ENCODE data around the gene SHBG. TPM values are rescaled to one million over a fixed set of nuclear protein-coding genes. Genes with fewer than 3 reads are reported as not detected.
"Not testable (repeated sequence)": the region's sequence is repeated elsewhere in the genome, so short reads cannot be mapped to it uniquely, and the experiment has no call there.

SHBG gene
- total and polyA plus RNA-seq, 5 donors = 0.57 to 1.2 (median 0.77) TPM; not detected in 1

GRCh38 chr17:7589204-7589868, 40.6 kb upstream of the SHBG start:
- Histone ChIP-seq H3K4me3 (ENCODE audit: low read length) (no peak overlapping the region), H3K27me3 (ENCODE audit: control insufficient read depth, insufficient read depth) (no peaks in the 10 kb centered on the region), H3K9me3 (ENCODE audit: control insufficient read depth, low read length) (no peaks in the 10 kb centered on the region), H3K27ac (ENCODE audit: low read length) (peak overlapping the region; percentile 26), H3K4me1 (ENCODE audit: control insufficient read depth, insufficient read depth, low read length) (no peaks in the 10 kb centered on the region)
- peak; percentile 89 to 96 (median 94) for DNase-seq
- intact Hi-C loops (cut with DNase I) = loop anchor here in 2 of 4 donors (10.0 kb wide), 2 partner anchors 95 to 235 kb away; partner anchors contain the start of genes KCTD11 (in 1 of the 2), TMEM95 (in 1 of the 2), TP53 (in 1 of the 2) and WRAP53 (in 1 of the 2)
- peak; percentile 80 to 85 for ATAC-seq
- 13% methylated on average over 56 of the region's 56 CpGs for WGBS

DNA sequence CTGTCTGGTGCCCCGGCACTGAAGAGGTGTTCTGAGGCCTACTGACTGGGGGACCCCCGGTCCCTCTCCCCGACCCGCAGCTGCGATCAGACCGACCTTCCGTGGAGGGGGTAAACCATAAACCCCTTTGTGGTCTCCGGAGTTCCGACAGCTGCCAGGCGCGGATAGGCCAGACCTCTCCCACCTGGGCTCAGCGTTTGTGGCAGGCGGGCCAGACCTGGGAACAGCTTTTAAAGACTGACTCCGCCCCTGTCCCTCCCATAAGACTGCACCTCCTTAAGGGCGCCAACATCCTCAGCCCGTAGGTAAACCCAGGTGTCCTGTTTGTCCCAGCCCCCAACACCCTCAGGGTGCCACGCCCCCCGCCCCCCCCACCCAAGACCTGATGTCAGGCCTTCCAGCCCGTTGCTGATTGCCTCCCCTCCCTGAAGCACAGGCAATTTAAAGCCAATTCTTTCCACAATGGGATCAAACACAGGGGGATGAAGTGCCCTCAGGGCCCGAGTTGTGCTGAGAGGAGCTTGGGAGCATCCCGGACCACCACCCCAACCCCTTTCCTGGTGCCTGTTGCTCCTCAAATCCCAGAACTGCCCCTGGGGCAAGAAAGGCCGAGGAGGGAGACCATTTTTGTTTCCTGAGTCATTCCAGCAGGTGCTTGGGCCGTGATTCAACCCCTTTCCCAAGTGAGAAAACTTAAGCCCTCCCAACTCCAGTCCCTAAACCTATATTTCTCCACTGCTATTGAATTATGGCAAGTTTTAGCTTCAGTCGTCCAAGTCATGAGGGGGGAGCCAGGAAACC, 39.8 kb upstream of the SHBG start, which contains the start of gene SOX15:
Gene SOX15, minus strand, starts transcription at position 204 of the 801 bp plus-strand sequence. CDS start 418 bp downstream, outside the sequence.
- H3K4me1 ChIP-seq (ENCODE audit: control insufficient read depth, insufficient read depth, low read length) = no peaks in the 10 kb centered on the region
- no peaks in the 10 kb centered on the region for H3K9me3 ChIP-seq (ENCODE audit: control insufficient read depth, low read length)
- 63% methylated on average over 24 of the region's 24 CpGs for WGBS
- H3K4me3 ChIP-seq (ENCODE audit: low read length) = no peak within 1 kb of the TSS
- peak within 1 kb of the TSS; percentile 26 for H3K27ac ChIP-seq (ENCODE audit: low read length)
- ATAC-seq (peak; percentile 1 to 3), DNase-seq (no peak)
- intact Hi-C loops (cut with DNase I) = loop anchor here in 2 of 4 donors (10.0 kb wide), 2 partner anchors 95 to 235 kb away; partner anchors contain the start of genes KCTD11 (in 1 of the 2), TMEM95 (in 1 of the 2), TP53 (in 1 of the 2) and WRAP53 (in 1 of the 2)
- H3K27me3 ChIP-seq (ENCODE audit: control insufficient read depth, insufficient read depth) = no peaks in the 10 kb centered on the region

GRCh38 chr17:7590743-7591142, 39.2 kb upstream of the SHBG start:
- Histone ChIP-seq H3K27ac (ENCODE audit: low read length) (no peak overlapping the region), H3K9me3 (ENCODE audit: control insufficient read depth, low read length) (no peaks in the 10 kb centered on the region), H3K4me3 (ENCODE audit: low read length) (no peak overlapping the region), H3K27me3 (ENCODE audit: control insufficient read depth, insufficient read depth) (no peaks in the 10 kb centered on the region), H3K4me1 (ENCODE audit: control insufficient read depth, insufficient read depth, low read length) (no peaks in the 10 kb centered on the region)
- WGBS = 82% methylated on average over 4 of the region's 4 CpGs
- DNase-seq (no peak), ATAC-seq (no peak)
- intact Hi-C loops (cut with DNase I) = no loop called here

DNA sequence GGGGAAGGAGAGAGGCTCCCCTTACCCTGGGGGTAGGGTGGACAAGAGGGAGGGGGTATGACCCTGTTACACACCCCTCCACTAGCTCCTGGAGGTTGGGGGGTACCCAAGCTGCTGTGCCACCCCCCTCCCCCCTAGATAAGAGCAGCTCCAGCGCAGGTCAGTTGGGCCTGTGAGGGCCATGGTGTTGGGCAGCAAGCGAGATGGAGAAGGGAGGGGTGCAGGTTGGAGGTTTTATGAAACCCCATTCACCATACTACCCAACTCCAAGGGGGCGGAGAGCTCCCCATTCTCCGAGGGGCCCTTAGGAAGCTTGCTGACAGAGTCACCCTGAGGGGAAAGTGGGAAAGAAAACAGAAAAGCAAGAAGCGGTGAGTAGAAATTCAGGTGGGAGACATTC, 38.3 kb upstream of the SHBG start:
- no peak overlapping the region for H3K4me3 ChIP-seq (ENCODE audit: low read length)
- no peaks in the 10 kb centered on the region for H3K27me3 ChIP-seq (ENCODE audit: control insufficient read depth, insufficient read depth)
- H3K4me1 ChIP-seq (ENCODE audit: control insufficient read depth, insufficient read depth, low read length) = no peaks in the 10 kb centered on the region
- WGBS = 86% methylated on average over 5 of the region's 5 CpGs
- no peak for DNase-seq
- no peak for ATAC-seq
- intact Hi-C loops (cut with DNase I) = no loop called here
- no peak overlapping the region for H3K27ac ChIP-seq (ENCODE audit: low read length)
- no peaks in the 10 kb centered on the region for H3K9me3 ChIP-seq (ENCODE audit: control insufficient read depth, low read length)

DNA sequence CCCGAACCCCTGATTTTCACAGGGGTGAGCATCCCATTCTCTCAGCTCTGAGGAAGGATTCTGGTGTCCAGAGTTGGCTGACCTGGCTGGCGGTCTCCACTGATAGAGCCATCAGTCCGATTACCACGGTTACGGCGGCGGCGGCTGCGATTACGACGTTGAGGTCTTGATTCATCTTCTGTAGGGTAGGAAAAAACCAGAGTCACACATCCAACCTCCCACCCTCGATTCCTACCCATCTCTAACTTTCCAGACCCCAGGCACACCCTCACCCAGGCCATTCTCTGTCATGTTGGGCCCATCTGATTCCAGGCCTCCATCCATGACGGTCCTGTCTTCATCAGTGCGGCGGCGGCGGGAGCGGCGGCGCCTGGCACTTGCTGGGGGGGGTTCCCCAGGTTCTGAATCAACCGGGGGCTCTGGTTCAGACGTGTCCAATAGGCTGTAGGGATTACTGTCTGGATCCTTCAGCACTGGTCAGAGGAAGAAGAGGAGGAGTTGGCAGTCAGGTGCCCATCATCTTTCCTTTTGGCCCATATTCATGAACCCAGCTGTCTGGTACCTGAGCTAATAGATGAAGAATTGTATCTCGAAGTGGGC, 37.4 kb upstream of the SHBG start:
- no peak for ATAC-seq
- Histone ChIP-seq H3K27ac (ENCODE audit: low read length) (no peak overlapping the region), H3K4me3 (ENCODE audit: low read length) (no peak overlapping the region), H3K4me1 (ENCODE audit: control insufficient read depth, insufficient read depth, low read length) (no peaks in the 10 kb centered on the region), H3K27me3 (ENCODE audit: control insufficient read depth, insufficient read depth) (no peaks in the 10 kb centered on the region), H3K9me3 (ENCODE audit: control insufficient read depth, low read length) (no peaks in the 10 kb centered on the region)
- no peak for DNase-seq
- 92% methylated on average over 23 of the region's 23 CpGs for WGBS
- intact Hi-C loops (cut with DNase I) = no loop called here

- ATAC-seq = no peak
Observed at GRCh38 chr17:7593296-7593695, 36.6 kb upstream of the SHBG start.

GRCh38 chr17:7597561-7597960, 32.4 kb upstream of the SHBG start:
- H3K4me1 ChIP-seq (ENCODE audit: control insufficient read depth, insufficient read depth, low read length); DNase-seq; ATAC-seq; H3K27ac ChIP-seq (ENCODE audit: low read length); H3K27me3 ChIP-seq (ENCODE audit: control insufficient read depth, insufficient read depth); H3K4me3 ChIP-seq (ENCODE audit: low read length); H3K9me3 ChIP-seq (ENCODE audit: control insufficient read depth, low read length); intact Hi-C loops (cut with DNase I): not testable (repeated sequence)
- WGBS = 83% methylated on average over 5 of the region's 5 CpGs

More at GRCh38 chr17:7593296-7593695, 36.6 kb upstream of the SHBG start:
- Histone ChIP-seq H3K27ac (ENCODE audit: low read length) (no peak overlapping the region), H3K4me3 (ENCODE audit: low read length) (no peak overlapping the region), H3K9me3 (ENCODE audit: control insufficient read depth, low read length) (no peaks in the 10 kb centered on the region), H3K27me3 (ENCODE audit: control insufficient read depth, insufficient read depth) (no peaks in the 10 kb centered on the region), H3K4me1 (ENCODE audit: control insufficient read depth, insufficient read depth, low read length) (no peaks in the 10 kb centered on the region)
- DNase-seq = no peak
- 80% methylated on average over 12 of the region's 12 CpGs for WGBS
- intact Hi-C loops (cut with DNase I) = no loop called here

GRCh38 chr17:7606280-7606679, 23.7 kb upstream of the SHBG start:
- no peak for DNase-seq
- Histone ChIP-seq H3K9me3 (ENCODE audit: control insufficient read depth, low read length) (no peaks in the 10 kb centered on the region), H3K4me1 (ENCODE audit: control insufficient read depth, insufficient read depth, low read length) (no peaks in the 10 kb centered on the region), H3K27me3 (ENCODE audit: control insufficient read depth, insufficient read depth) (no peaks in the 10 kb centered on the region), H3K4me3 (ENCODE audit: low read length) (no peak overlapping the region), H3K27ac (ENCODE audit: low read length) (peak overlapping the region; percentile 85)
- intact Hi-C loops (cut with DNase I) = no loop called here
- WGBS = 73% methylated on average over 4 of the region's 4 CpGs
- peak; percentile 87 to 94 for ATAC-seq

GRCh38 chr17:7610641-7611040, 19.3 kb upstream of the SHBG start:
- ATAC-seq (no peak), DNase-seq (no peak)
- intact Hi-C loops (cut with DNase I) = no loop called here
- H3K27me3 ChIP-seq (ENCODE audit: control insufficient read depth, insufficient read depth) = no peaks in the 10 kb centered on the region
- peaks cover 3% of the 10 kb centered on the region for H3K4me1 ChIP-seq (ENCODE audit: control insufficient read depth, insufficient read depth, low read length)
- H3K27ac ChIP-seq (ENCODE audit: low read length) = no peak overlapping the region
- H3K4me3 ChIP-seq (ENCODE audit: low read length) = no peak overlapping the region
- H3K9me3 ChIP-seq (ENCODE audit: control insufficient read depth, low read length) = no peaks in the 10 kb centered on the region
- 98% methylated on average over 2 of the region's 2 CpGs for WGBS

DNA sequence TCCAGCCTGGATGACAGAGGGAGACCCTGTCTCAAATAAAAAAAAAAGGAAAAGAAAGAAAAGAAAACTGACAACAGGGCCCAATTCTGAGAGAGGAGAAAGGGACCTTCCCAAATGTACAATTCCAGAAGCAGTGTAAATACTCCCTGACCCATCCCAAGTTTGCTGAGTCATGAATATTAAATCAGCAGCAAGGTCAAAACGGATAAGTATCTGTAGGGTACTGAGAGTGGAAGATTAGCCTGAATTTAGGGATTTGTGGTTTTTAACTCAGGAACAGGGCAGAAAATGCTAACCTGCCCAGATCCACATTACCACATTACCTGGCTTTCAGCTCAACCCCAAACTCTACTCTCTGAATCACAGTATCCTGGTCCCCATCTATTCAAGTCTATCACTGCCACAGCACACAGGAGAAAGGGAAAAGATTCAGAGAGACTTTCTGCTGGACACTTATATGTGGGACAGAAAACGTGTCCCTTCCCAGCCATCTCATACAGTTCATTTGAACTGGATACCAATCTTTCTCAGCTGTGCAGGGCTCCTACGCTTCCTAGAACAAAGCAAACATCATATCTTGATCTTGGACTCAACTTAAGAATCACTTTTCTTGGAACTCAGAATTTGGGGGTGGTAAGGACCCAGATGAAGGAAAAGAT, 18.2 kb upstream of the SHBG start:
- H3K27me3 ChIP-seq (ENCODE audit: control insufficient read depth, insufficient read depth) = no peaks in the 10 kb centered on the region
- H3K9me3 ChIP-seq (ENCODE audit: control insufficient read depth, low read length) = no peaks in the 10 kb centered on the region
- no peak for DNase-seq
- peak overlapping the region; percentile 32 for H3K27ac ChIP-seq (ENCODE audit: low read length)
- WGBS = 49% methylated on average over 3 of the region's 3 CpGs
- no peak overlapping the region for H3K4me3 ChIP-seq (ENCODE audit: low read length)
- peaks cover 3% of the 10 kb centered on the region for H3K4me1 ChIP-seq (ENCODE audit: control insufficient read depth, insufficient read depth, low read length)
- no peak for ATAC-seq
- intact Hi-C loops (cut with DNase I) = no loop called here

Data from right cardiac atrium (tissue), 5 donors.